MG63 (cell line): Measurements from ENCODE around the gene ABLIM2. TPM values are rescaled to one million over a fixed set of nuclear protein-coding genes. Genes with fewer than 3 reads are reported as not detected.
"Not testable (repeated sequence)": the region's sequence is repeated elsewhere in the genome, so short reads cannot be mapped to it uniquely, and the experiment has no call there.

Source experiments
- DNase-seq: peaks from one replicate; pipeline ENCODE4 v3.0.0-alpha.2; 2020
- H3K27me3 ChIP-seq: fragments of 250-450 bp; sonication (Bioruptor Pico); 2 replicates; pipeline ENCODE4 v1.5.1; 2020; ENCODE audit warnings: mild to moderate bottlenecking, moderate library complexity
- H3K36me3 ChIP-seq: fragments of 250-450 bp; sonication (Bioruptor Pico); 2 replicates; pipeline ENCODE4 v1.5.1; 2020; ENCODE audit warnings: mild to moderate bottlenecking, moderate library complexity
- H3K4me3 ChIP-seq: fragments of 250-450 bp; sonication (Bioruptor Pico); 2 replicates; pipeline ENCODE4 v1.5.1; 2020; ENCODE audit warnings: mild to moderate bottlenecking, moderate library complexity
- H3K9me3 ChIP-seq: fragments of 250-450 bp; sonication (Bioruptor Pico); 2 replicates; pipeline ENCODE4 v1.5.1; 2020; ENCODE audit warnings: mild to moderate bottlenecking, moderate library complexity
- total RNA-seq: library from RNA; depleted of rRNA; stranded (reverse); fragments of >200 nt; shearing (Covaris generic); gene quantifications from 2 replicates; pipeline ENCODE4 v1.2.3, GENCODE V29; 2014; ENCODE audit warnings: low replicate concordance; rRNA removed

The ABLIM2 gene
- total RNA-seq, 1 experiment from 2014 or later: 1.1 TPM

DNA sequence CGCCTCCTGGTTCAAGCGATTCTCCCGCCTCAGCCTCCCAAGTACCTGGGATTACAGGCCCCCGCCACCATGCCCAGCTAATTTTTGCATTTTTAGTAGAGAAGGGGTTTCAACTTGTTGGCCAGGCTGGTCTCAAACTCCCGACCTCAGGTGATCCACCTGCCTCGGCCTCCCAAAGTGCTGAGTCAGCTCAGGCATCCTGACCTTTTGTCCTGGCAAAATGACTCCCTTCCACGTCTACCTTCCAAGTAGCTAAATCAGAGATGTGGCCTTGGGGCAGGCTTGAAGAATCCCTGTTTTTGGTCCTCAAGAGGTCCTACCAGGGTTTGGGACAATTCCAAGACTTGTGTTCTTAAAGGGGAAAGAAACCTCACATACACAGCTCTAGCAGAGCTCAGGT, 231.8 kb downstream of the ABLIM2 start:
- no peak for DNase-seq
- Histone ChIP-seq H3K27me3 (no peaks in the 10 kb centered on the region), H3K9me3 (no peaks in the 10 kb centered on the region), H3K36me3 (no peaks in the 10 kb centered on the region), H3K4me3 (no peak overlapping the region)

DNA sequence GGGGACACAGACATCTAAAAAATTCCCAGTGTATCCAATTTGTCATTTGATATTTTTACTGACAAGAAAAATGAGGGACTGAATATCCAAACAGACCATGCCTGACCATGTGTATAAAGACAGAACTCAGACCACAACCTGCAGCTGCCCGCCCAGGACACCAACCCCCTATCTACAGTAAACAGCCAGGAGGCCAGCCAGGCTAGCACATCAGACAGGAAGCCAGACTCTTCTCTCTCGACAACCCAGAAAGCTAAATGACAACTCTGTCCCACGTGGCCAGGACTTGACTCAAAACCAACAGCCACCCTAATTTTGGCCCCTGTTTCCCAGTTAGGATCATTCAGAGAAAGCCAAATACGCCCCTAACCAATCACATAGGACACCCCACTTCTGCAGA, 234.0 kb downstream of the ABLIM2 start:
- H3K27me3 ChIP-seq: no peaks in the 10 kb centered on the region
- H3K9me3 ChIP-seq: no peaks in the 10 kb centered on the region
- no peaks in the 10 kb centered on the region for H3K36me3 ChIP-seq
- DNase-seq: no peak
- H3K4me3 ChIP-seq: no peak overlapping the region

DNA sequence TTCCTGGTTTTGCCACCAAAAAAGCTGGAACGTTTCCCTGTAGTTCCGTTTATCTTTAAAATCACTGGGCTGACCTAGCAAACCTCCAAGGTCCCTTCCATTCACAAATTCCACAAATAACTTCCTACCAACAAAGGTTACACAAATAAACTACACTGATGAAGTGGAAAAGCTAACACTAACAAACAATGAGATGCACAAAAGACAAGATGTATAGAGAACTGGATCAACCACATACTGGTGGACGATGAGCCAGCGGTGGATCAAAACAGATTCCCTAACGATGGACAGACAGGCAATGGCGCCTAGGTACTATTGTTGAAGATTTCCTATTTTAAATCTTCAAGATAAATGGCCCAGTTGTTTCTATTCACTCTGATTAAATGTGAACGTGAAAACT, 234.4 kb downstream of the ABLIM2 start:
- no peak for DNase-seq

DNA sequence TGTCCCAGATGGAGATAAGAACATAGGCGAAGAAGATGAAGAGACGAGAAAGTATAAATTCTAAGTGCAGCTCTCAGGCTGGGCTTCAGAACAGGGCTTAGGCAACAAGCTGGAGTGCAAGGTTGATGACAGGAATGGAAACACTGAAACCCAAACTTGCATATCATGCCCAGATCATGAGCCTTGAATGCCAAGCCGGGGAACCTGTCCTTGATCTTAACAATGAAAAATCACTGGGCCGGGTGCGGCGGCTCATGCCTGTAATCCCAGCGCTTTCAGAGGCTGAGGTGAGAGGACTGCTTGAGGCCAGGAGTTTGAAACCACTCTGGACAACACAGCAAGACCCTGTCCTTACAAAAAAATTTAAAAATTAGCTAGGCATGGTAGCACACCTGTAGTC, 236.1 kb downstream of the ABLIM2 start:
- Histone ChIP-seq H3K4me3 (no peak overlapping the region), H3K27me3 (no peaks in the 10 kb centered on the region), H3K36me3 (no peaks in the 10 kb centered on the region), H3K9me3 (no peaks in the 10 kb centered on the region)
- no peak for DNase-seq

More for the DNA sequence above, 234.4 kb downstream of the ABLIM2 start:
- Histone ChIP-seq H3K27me3 (no peaks in the 10 kb centered on the region), H3K9me3 (no peaks in the 10 kb centered on the region), H3K4me3 (no peak overlapping the region), H3K36me3 (no peaks in the 10 kb centered on the region)

DNA sequence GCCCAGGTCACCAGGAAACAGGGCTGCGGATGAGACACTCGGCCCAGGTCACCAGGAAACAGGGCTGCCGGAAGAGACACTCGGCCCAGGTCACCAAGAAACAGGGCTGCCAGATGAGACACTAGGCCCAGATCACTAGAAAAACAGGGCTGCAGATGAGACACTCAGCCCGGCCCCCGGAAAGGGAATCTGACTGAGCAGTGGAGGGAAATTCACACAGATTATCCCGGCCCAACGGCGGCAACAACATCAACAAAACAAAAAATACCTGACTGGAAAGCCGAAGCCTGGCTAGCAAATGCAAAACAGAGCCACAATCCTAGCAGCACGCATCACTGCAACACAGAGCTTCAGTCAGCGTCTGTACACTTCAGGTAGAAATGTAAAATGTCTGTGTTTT, 239.6 kb downstream of the ABLIM2 start:
- DNase-seq: no peak
- Histone ChIP-seq H3K36me3 (no peaks in the 10 kb centered on the region), H3K27me3 (no peaks in the 10 kb centered on the region), H3K4me3 (no peak overlapping the region), H3K9me3 (no peaks in the 10 kb centered on the region)

DNA sequence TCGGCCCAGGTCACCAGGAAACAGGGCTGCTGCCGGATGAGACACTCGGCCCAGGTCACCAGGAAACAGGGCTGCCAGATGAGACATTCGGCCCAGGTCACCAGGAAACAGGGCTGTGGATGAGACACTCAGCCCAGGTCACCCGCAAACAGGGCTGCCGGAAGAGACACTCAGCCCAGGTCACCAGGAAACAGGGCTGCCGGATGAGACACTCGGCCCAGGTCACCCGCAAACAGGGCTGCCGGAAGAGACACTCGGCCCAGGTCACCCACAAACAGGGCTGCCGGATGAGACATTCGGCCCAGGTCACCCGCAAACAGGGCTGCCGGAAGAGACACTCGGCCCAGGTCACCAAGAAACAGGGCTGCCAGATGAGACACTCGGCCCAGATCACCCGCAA, 240.4 kb downstream of the ABLIM2 start:
- DNase-seq, H3K36me3 ChIP-seq, H3K27me3 ChIP-seq, H3K4me3 ChIP-seq, H3K9me3 ChIP-seq: not testable (repeated sequence)

DNA sequence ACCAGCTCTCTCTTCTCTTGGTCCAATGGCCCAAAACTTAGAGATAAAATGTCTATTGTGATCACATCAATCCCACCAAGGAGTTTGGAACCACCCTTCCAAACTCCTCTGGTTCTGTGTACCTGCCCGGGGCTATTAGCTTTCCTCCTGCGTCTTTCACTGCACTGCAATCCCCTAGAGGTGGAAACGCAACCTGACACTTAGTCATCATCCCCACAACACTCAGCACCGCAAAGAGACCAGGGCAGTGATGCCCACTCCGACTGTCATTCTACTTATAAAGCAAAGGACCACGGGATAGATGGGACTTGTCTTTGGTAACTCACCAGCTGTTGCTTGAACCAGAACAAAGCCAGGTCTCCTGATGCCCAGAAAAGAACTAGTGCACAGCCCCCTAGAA, 240.9 kb downstream of the ABLIM2 start:
- DNase-seq: no peak
- Histone ChIP-seq H3K9me3 (no peaks in the 10 kb centered on the region), H3K4me3 (no peak overlapping the region), H3K27me3 (no peaks in the 10 kb centered on the region), H3K36me3 (no peaks in the 10 kb centered on the region; the same call in 1 of the 2 replicates)

DNA sequence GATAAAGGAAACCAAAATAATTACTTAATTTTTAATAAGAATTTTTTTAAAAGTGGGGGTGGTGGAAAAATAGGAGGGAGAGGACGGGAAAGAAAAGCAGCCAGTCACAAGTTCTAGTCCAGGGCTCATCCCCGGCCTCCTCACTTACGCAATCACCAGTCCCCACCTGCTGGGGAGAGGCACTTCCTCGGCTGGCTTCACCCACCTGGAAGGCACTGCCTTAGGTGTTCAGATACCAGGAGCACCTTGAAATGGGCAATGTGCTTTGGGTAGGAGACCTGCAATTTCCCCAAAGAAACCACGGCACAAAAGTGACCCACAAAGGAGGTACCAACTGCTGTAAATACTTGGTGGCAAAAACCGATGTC, 242.8 kb downstream of the ABLIM2 start:
- no peaks in the 10 kb centered on the region for H3K9me3 ChIP-seq
- H3K27me3 ChIP-seq: no peaks in the 10 kb centered on the region
- no peak overlapping the region for H3K4me3 ChIP-seq
- no peak for DNase-seq
- no peaks in the 10 kb centered on the region; the same call in 1 of the 2 replicates for H3K36me3 ChIP-seq

Other genes with a start within 250 kb of the ABLIM2 start
- 25.3 and 30.0 TPM in 2 replicates for gene AFAP1, start 219.0 kb downstream of the ABLIM2 start, total RNA-seq
- gene SH3TC1, start 40.5 kb upstream of the ABLIM2 start, total RNA-seq: 2.5 and 7.4 TPM in 2 replicates
- gene HTRA3, start 110.9 kb upstream of the ABLIM2 start, total RNA-seq: 0.15 and 1.3 TPM in 2 replicates